HG03520 (cell line): Measurements from ENCODE around the gene MCM5.
"Not testable (repeated sequence)": the region's sequence is repeated elsewhere in the genome, so short reads cannot be mapped to it uniquely, and the experiment has no call there.

ENCODE experiments used
- ATAC-seq: cut with Tn5 transposase; IDR thresholded peaks from one replicate; pipeline ENCODE4 v1.9.1; 2021; ENCODE audit warnings: mild to moderate bottlenecking, moderate library complexity; ENCODE audit not compliant: unreplicated experiment

MCM5 gene

GRCh38 chr22:35467681-35468434, 67.9 kb downstream of the MCM5 start:
- no peak for ATAC-seq

GRCh38 chr22:35470903-35471321, 71.0 kb downstream of the MCM5 start:
- no peak for ATAC-seq

- not testable (repeated sequence) for ATAC-seq
Observed at GRCh38 chr22:35471566-35471965, 71.6 kb downstream of the MCM5 start.

GRCh38 chr22:35472488-35472887, 72.5 kb downstream of the MCM5 start:
- no peak for ATAC-seq

- ATAC-seq: no peak
Observed at GRCh38 chr22:35473971-35474370, 74.0 kb downstream of the MCM5 start.
